DND-41 (cell line): ENCODE data around the gene TIGD1.

Experiments used
- ATAC-seq: fragments of 200-7000 bp; cut with Tn5 transposase; 3 replicates; pipeline ENCODE4 v1.9.1; 2021; ENCODE audit warnings: low read depth; ENCODE audit not compliant: insufficient read depth
- DNase-seq: peaks from one replicate; pipeline ENCODE4 v3.0.0-alpha.2; 2020
- H2AFZ ChIP-seq: 2 replicates; pipeline ENCODE4 v1.6.0; 2012; ENCODE audit warnings: low read depth, low read length
- H3K27ac ChIP-seq: 2 replicates; pipeline ENCODE4 v1.5.1; 2012; ENCODE audit warnings: low read length, inconsistent platforms
- H3K27me3 ChIP-seq: fragments of 200-600 bp; sonication (generic); 2 replicates; pipeline ENCODE4 v1.6.0; 2012; ENCODE audit warnings: low read length, mild to moderate bottlenecking, inconsistent platforms; ENCODE audit not compliant: insufficient read depth, poor library complexity
- H3K36me3 ChIP-seq: 2 replicates; pipeline ENCODE4 v1.5.1; 2012; ENCODE audit warnings: low read length, inconsistent platforms; ENCODE audit not compliant: insufficient read depth
- H3K4me1 ChIP-seq: 2 replicates; pipeline ENCODE4 v1.5.1; 2012; ENCODE audit warnings: mild to moderate bottlenecking, low read length; ENCODE audit not compliant: insufficient read depth
- H3K4me2 ChIP-seq: 2 replicates; pipeline ENCODE4 v1.6.0; 2012; ENCODE audit warnings: mild to moderate bottlenecking, moderate library complexity, low read length, inconsistent platforms; ENCODE audit not compliant: insufficient read depth
- H3K4me3 ChIP-seq, 2 experiments: fragments of 200-600 bp in 1 of 2; shearing (Covaris generic) in 1 of 2; 2 replicates each; pipeline ENCODE4 v1.5.1; 2012 to 2016; ENCODE audit warnings: inconsistent platforms in 2 of 2, low read length in 2 of 2, mild to moderate bottlenecking in 2 of 2, low read depth in 1 of 2, moderate library complexity in 1 of 2
- H3K79me2 ChIP-seq: 2 replicates; pipeline ENCODE4 v1.6.0; 2012; ENCODE audit warnings: low read length, inconsistent platforms; ENCODE audit not compliant: insufficient read depth
- H3K9ac ChIP-seq: 2 replicates; pipeline ENCODE4 v1.6.0; 2012; ENCODE audit warnings: low read depth, mild to moderate bottlenecking, inconsistent platforms, low read length, moderate library complexity
- H3K9me3 ChIP-seq: 2 replicates; pipeline ENCODE4 v1.5.1; 2012; ENCODE audit warnings: low read length, moderate library complexity, mild to moderate bottlenecking, inconsistent platforms; ENCODE audit not compliant: insufficient read depth, severe bottlenecking
- H4K20me1 ChIP-seq: 2 replicates; pipeline ENCODE4 v1.6.0; 2012; ENCODE audit warnings: low read length; ENCODE audit not compliant: insufficient read depth
- CTCF ChIP-seq: IDR thresholded peaks from 2 replicates; pipeline ENCODE4 v1.5.1; 2012; ENCODE audit warnings: borderline replicate concordance, low read length, moderate library complexity, mild to moderate bottlenecking; ENCODE audit not compliant: poor library complexity, severe bottlenecking; ENCODE audit errors: extremely low read depth
- EZH2 ChIP-seq: IDR thresholded peaks from 3 replicates; pipeline ENCODE4 v1.6.1; 2012; ENCODE audit warnings: borderline replicate concordance, low read depth, mild to moderate bottlenecking, moderate library complexity, low read length, inconsistent platforms; ENCODE audit not compliant: severe bottlenecking

The TIGD1 gene

GRCh38 chr2:232541195-232541960 lies 9.0 kb downstream of the TIGD1 start:
- H3K36me3 ChIP-seq = peaks cover 11% of the 10 kb centered on the region; the same call in 1 of the 2 replicates
- no peak overlapping the region for H3K9ac ChIP-seq
- H4K20me1 ChIP-seq = peaks cover 32% of the 10 kb centered on the region
- no peaks in the 10 kb centered on the region for H3K27me3 ChIP-seq
- no peak for DNase-seq
- peaks cover under 1% of the 10 kb centered on the region for H3K9me3 ChIP-seq
- H2AFZ ChIP-seq = no peak overlapping the region
- peaks cover 7% of the 10 kb centered on the region; the same call in 1 of the 2 replicates for H3K79me2 ChIP-seq
- H3K4me3 ChIP-seq = no peak overlapping the region
- peak; percentile 13; the same call in 2 of the 3 replicates for ATAC-seq
- H3K27ac ChIP-seq = no peak overlapping the region
- no peak overlapping the region for H3K4me2 ChIP-seq
- no peak for TF ChIP-seq CTCF
- TF ChIP-seq EZH2 = no peak
- H3K4me1 ChIP-seq = no peaks in the 10 kb centered on the region

GRCh38 chr2:232540441-232541041 lies 9.8 kb downstream of the TIGD1 start:
- H2AFZ ChIP-seq = no peak overlapping the region
- H3K9ac ChIP-seq = no peak overlapping the region
- no peaks in the 10 kb centered on the region for H3K27me3 ChIP-seq
- no peak for TF ChIP-seq EZH2
- TF ChIP-seq CTCF = no peak
- H3K36me3 ChIP-seq = peaks cover 7% of the 10 kb centered on the region; the same call in 1 of the 2 replicates
- DNase-seq (no peak), ATAC-seq (no peak)
- no peak overlapping the region for H3K4me3 ChIP-seq
- no peaks in the 10 kb centered on the region for H3K4me1 ChIP-seq
- H4K20me1 ChIP-seq = peaks cover 27% of the 10 kb centered on the region
- peaks cover 2% of the 10 kb centered on the region for H3K9me3 ChIP-seq
- no peak overlapping the region for H3K4me2 ChIP-seq
- peaks cover 2% of the 10 kb centered on the region; the same call in 1 of the 2 replicates for H3K79me2 ChIP-seq
- no peak overlapping the region for H3K27ac ChIP-seq

GRCh38 chr2:232539298-232540231 lies 10.8 kb downstream of the TIGD1 start, which contains the start of gene CHRNG:
Gene CHRNG, plus strand, starts transcription at chr2:232539692. Its CDS starts 56 bp downstream, at chr2:232539748.
- Histone ChIP-seq H3K4me1 (no peaks in the 10 kb centered on the region), H3K36me3 (0 out of 2 replicates have a peak, but pooled peaks cover 5% of the 10 kb centered on the region), H3K79me2 (no peaks in the 10 kb centered on the region), H3K27ac (no peak within 1 kb of the TSS), H3K9ac (no peak within 1 kb of the TSS), H3K4me2 (no peak within 1 kb of the TSS), H3K27me3 (no peaks in the 10 kb centered on the region), H3K4me3 (no peak within 1 kb of the TSS), H3K9me3 (peaks cover 2% of the 10 kb centered on the region), H4K20me1 (peaks cover 23% of the 10 kb centered on the region), H2AFZ (no peak within 1 kb of the TSS)
- DNase-seq (no peak), ATAC-seq (no peak)
- TF ChIP-seq CTCF = no peak
- no peak for TF ChIP-seq EZH2
